ENCODE data around the gene SPEM2.

GRCh38 chr17:7421186-7421585 lies 4.2 kb upstream of the SPEM2 start:
- TF ChIP-seq, protein P1, sequence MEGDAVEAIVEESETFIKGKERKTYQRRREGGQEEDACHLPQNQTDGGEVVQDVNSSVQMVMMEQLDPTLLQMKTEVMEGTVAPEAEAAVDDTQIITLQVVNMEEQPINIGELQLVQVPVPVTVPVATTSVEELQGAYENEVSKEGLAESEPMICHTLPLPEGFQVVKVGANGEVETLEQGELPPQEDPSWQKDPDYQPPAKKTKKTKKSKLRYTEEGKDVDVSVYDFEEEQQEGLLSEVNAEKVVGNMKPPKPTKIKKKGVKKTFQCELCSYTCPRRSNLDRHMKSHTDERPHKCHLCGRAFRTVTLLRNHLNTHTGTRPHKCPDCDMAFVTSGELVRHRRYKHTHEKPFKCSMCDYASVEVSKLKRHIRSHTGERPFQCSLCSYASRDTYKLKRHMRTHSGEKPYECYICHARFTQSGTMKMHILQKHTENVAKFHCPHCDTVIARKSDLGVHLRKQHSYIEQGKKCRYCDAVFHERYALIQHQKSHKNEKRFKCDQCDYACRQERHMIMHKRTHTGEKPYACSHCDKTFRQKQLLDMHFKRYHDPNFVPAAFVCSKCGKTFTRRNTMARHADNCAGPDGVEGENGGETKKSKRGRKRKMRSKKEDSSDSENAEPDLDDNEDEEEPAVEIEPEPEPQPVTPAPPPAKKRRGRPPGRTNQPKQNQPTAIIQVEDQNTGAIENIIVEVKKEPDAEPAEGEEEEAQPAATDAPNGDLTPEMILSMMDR (conservative IDR thresholded peaks at IDR 0.05; ENCODE audit: low read depth, low read length): no peak
- no peak for TF ChIP-seq EZH2 (IDR thresholded peaks at IDR 0.05; ENCODE audit: low read length, unreplicated experiment)
